Transverse colon (tissue), 4 donors: ENCODE data around the gene COL11A2. TPM values are rescaled to one million over a fixed set of nuclear protein-coding genes. Genes with fewer than 3 reads are reported as not detected.

Experiments
- DNase-seq: peaks from one replicate; pipeline ENCODE4 v3.0.0-alpha.2; 2019
- H3K27ac ChIP-seq, 4 donors: fragments of 200-600 bp; sonication (generic); 2 replicates each; pipeline ENCODE4 v1.5.1; 2016 to 2018; ENCODE audit warnings: inconsistent platforms in 4 of 4
- H3K27me3 ChIP-seq: fragments of 200-600 bp; sonication (generic); 2 replicates; pipeline ENCODE4 v1.5.1; 2017; ENCODE audit warnings: inconsistent platforms
- H3K36me3 ChIP-seq, 4 donors: fragments of 200-600 bp; sonication (generic); 2 replicates each; pipeline ENCODE4 v1.5.1; 2017 to 2019; ENCODE audit warnings: inconsistent platforms in 4 of 4
- H3K4me1 ChIP-seq, 4 donors: fragments of 200-600 bp; sonication (generic); 2 replicates each; pipeline ENCODE4 v1.5.1; 2017 to 2020; ENCODE audit warnings: inconsistent platforms in 4 of 4
- H3K4me3 ChIP-seq, 4 donors: fragments of 200-600 bp; sonication (generic); 1 replicate in 1 of 4; 2 replicates in 3 of 4; pipeline versions ENCODE4 v1.5.1 to v1.6.1; 2017 to 2019; ENCODE audit warnings: inconsistent platforms in 4 of 4
- H3K9me3 ChIP-seq, 2 donors: fragments of 200-600 bp; sonication (generic); 2 replicates each; pipeline ENCODE4 v1.5.1; 2017 to 2019; ENCODE audit warnings: inconsistent platforms in 2 of 2
- EP300 ChIP-seq: sonication (generic); formaldehyde crosslinking; IDR thresholded peaks from one replicate; pipeline ENCODE4 v1.6.1; 2017; ENCODE audit warnings: antibody characterized with exemption, low read depth
- POLR2A ChIP-seq: fragments of 450-650 bp; IDR thresholded peaks from one replicate; pipeline ENCODE4 v1.6.1; 2016; ENCODE audit warnings: antibody characterized with exemption, mild to moderate bottlenecking, moderate library complexity
- POLR2AphosphoS5 ChIP-seq, 3 donors: sonication (generic); formaldehyde crosslinking; IDR thresholded peaks; one replicate each; pipeline ENCODE4 v1.6.1; 2016; ENCODE audit warnings: antibody characterized with exemption in 3 of 3
- WGBS, 2 donors: methylation state at CpG; one replicate each; pipeline ENCODE4 v1.1.5; 2018; ENCODE audit warnings: low coverage in 1 of 2; 5-methylcytosine and 5-hydroxymethylcytosine counted together
- in situ Hi-C, 4 donors: fragments of 200-750 bp; cut with MboI; loops; one replicate each; pipeline versions ENCODE4 v1.15.0 to v1.15.1; 2017; ENCODE audit warnings: low sequenced_read_pairs in 3 of 4, low pct_ligation_motif_present in 1 of 4, low pct_unique_long_range_greater_than_20kb in 1 of 4
- intact Hi-C: fragments of 100-400 bp; cut with DNase I; formaldehyde crosslinking; loops from one replicate; pipeline ENCODE4 v1.15.1; 2023; ENCODE audit warnings: low total_unique reads
- total RNA-seq, 4 donors: library from RNA; depleted of rRNA; stranded (reverse); fragments of >200 nt; gene quantifications; one replicate each; pipeline ENCODE4 v1.1.0, GENCODE V29; 2016
- TF ChIP-seq, protein P1 (sequence below), 5 experiments: fragments of 200-600 bp in 3 of 5; fragments of 450-650 bp in 2 of 5; sonication (generic) in 3 of 5; IDR thresholded peaks; 1 replicate in 2 of 5; 2 replicates in 3 of 5; pipeline ENCODE4 v1.5.1; 2016 to 2017; ENCODE audit warnings: antibody characterized with exemption in 5 of 5, inconsistent platforms in 3 of 5, mild to moderate bottlenecking in 2 of 5, moderate library complexity in 1 of 5

Gene COL11A2
- total RNA-seq, 4 donors from 2014 or later = 0.14 to 0.79 (median 0.75) TPM; not detected in 1

GRCh38 chr6:33140556-33140955 is 51.7 kb downstream of the COL11A2 start:
- Histone ChIP-seq H3K9me3 (no peaks in the 10 kb centered on the region), H3K27ac (no peak overlapping the region), H3K4me1 (no peaks in the 10 kb centered on the region), H3K4me3 (no peak overlapping the region), H3K27me3 (peaks cover 39% of the 10 kb centered on the region), H3K36me3 (no peaks in the 10 kb centered on the region)
- intact Hi-C loops (no loop called here), in situ Hi-C loops (no loop called here)
- DNase-seq = no peak
- 69 to 75% methylated on average over 6 to 7 of the region's 7 CpGs for WGBS, 2 donors
- TF ChIP-seq, protein P1, sequence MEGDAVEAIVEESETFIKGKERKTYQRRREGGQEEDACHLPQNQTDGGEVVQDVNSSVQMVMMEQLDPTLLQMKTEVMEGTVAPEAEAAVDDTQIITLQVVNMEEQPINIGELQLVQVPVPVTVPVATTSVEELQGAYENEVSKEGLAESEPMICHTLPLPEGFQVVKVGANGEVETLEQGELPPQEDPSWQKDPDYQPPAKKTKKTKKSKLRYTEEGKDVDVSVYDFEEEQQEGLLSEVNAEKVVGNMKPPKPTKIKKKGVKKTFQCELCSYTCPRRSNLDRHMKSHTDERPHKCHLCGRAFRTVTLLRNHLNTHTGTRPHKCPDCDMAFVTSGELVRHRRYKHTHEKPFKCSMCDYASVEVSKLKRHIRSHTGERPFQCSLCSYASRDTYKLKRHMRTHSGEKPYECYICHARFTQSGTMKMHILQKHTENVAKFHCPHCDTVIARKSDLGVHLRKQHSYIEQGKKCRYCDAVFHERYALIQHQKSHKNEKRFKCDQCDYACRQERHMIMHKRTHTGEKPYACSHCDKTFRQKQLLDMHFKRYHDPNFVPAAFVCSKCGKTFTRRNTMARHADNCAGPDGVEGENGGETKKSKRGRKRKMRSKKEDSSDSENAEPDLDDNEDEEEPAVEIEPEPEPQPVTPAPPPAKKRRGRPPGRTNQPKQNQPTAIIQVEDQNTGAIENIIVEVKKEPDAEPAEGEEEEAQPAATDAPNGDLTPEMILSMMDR (IDR thresholded peaks at IDR 0.05) = no peak
- TF ChIP-seq POLR2A = no peak
- TF ChIP-seq EP300 = no peak
- TF ChIP-seq POLR2AphosphoS5 (IDR thresholded peaks at IDR 0.05) = no peak

- H3K9me3 ChIP-seq = no peaks in the 10 kb centered on the region
- no peaks in the 10 kb centered on the region for H3K36me3 ChIP-seq
- TF ChIP-seq POLR2AphosphoS5 (IDR thresholded peaks at IDR 0.05) (no peak), EP300 (no peak), POLR2A (no peak)
- TF ChIP-seq, protein P1 (IDR thresholded peaks at IDR 0.05) = no peak
- no peak overlapping the region for H3K27ac ChIP-seq
- no peak overlapping the region for H3K4me3 ChIP-seq
- DNase-seq = no peak
- peaks cover 39% of the 10 kb centered on the region for H3K27me3 ChIP-seq
- in situ Hi-C loops (no loop called here), intact Hi-C loops (no loop called here)
- H3K4me1 ChIP-seq = no peaks in the 10 kb centered on the region
- WGBS, 2 donors = 60 to 74% methylated on average over 4 to 8 of the region's 8 CpGs
Observed at GRCh38 chr6:33139596-33140206, 52.6 kb downstream of the COL11A2 start.

GRCh38 chr6:33136310-33136900 is 55.9 kb downstream of the COL11A2 start:
- intact Hi-C loops = no loop called here
- DNase-seq = no peak
- H3K27me3 ChIP-seq = peaks cover 23% of the 10 kb centered on the region
- no peaks in the 10 kb centered on the region for H3K36me3 ChIP-seq
- H3K4me3 ChIP-seq = no peak overlapping the region
- 60 to 68% methylated on average over 3 to 4 of the region's 4 CpGs for WGBS, 2 donors
- in situ Hi-C loops = no loop called here
- H3K27ac ChIP-seq = no peak overlapping the region
- TF ChIP-seq EP300 = no peak
- TF ChIP-seq, protein P1 (IDR thresholded peaks at IDR 0.05) = no peak
- no peak for TF ChIP-seq POLR2A
- no peak for TF ChIP-seq POLR2AphosphoS5 (IDR thresholded peaks at IDR 0.05)
- no peaks in the 10 kb centered on the region for H3K4me1 ChIP-seq
- no peaks in the 10 kb centered on the region for H3K9me3 ChIP-seq

- TF ChIP-seq POLR2A = no peak
- no peak for TF ChIP-seq POLR2AphosphoS5 (IDR thresholded peaks at IDR 0.05)
- TF ChIP-seq EP300 = no peak
- TF ChIP-seq, protein P1 (IDR thresholded peaks at IDR 0.05) = no peak
- intact Hi-C loops = no loop called here
- H3K4me1 ChIP-seq = no peaks in the 10 kb centered on the region
- in situ Hi-C loops = no loop called here
- peaks cover 4% of the 10 kb centered on the region for H3K27me3 ChIP-seq
- no peak for DNase-seq
- H3K4me3 ChIP-seq = no peak overlapping the region
- H3K27ac ChIP-seq = no peak overlapping the region
- no peaks in the 10 kb centered on the region for H3K9me3 ChIP-seq
- H3K36me3 ChIP-seq = no peaks in the 10 kb centered on the region
- WGBS, 2 donors = 60 to 89% methylated on average over 7 to 8 of the region's 8 CpGs
Observed at GRCh38 chr6:33132081-33132524, 60.2 kb downstream of the COL11A2 start.
